ENCODE results near the gene RDH14.

Gene RDH14

GRCh38 chr2:18517386-18517785 is 43.1 kb downstream of the RDH14 start:
- DNase-seq (ENCODE audit: extremely low read depth, insufficient read length) = no peak
- TF ChIP-seq, protein P1, sequence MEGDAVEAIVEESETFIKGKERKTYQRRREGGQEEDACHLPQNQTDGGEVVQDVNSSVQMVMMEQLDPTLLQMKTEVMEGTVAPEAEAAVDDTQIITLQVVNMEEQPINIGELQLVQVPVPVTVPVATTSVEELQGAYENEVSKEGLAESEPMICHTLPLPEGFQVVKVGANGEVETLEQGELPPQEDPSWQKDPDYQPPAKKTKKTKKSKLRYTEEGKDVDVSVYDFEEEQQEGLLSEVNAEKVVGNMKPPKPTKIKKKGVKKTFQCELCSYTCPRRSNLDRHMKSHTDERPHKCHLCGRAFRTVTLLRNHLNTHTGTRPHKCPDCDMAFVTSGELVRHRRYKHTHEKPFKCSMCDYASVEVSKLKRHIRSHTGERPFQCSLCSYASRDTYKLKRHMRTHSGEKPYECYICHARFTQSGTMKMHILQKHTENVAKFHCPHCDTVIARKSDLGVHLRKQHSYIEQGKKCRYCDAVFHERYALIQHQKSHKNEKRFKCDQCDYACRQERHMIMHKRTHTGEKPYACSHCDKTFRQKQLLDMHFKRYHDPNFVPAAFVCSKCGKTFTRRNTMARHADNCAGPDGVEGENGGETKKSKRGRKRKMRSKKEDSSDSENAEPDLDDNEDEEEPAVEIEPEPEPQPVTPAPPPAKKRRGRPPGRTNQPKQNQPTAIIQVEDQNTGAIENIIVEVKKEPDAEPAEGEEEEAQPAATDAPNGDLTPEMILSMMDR (IDR thresholded peaks at IDR 0.05; ENCODE audit: insufficient read depth, low read length, poor library complexity, severe bottlenecking) = no peak
- H3K4me3 ChIP-seq (replicated peaks; ENCODE audit: low read depth, low read length) = no peak overlapping the region
- no peaks in the 10 kb centered on the region; the same call in 1 of the 2 replicates for H3K27me3 ChIP-seq (replicated peaks; ENCODE audit: control insufficient read depth, insufficient read depth, low read length)
- H3K36me3 ChIP-seq (ENCODE audit: control insufficient read depth, insufficient read depth, low read length) = no peaks in the 10 kb centered on the region

GRCh38 chr2:18516112-18516511 is 44.3 kb downstream of the RDH14 start:
- Histone ChIP-seq H3K27me3 (replicated peaks; ENCODE audit: control insufficient read depth, insufficient read depth, low read length) (no peaks in the 10 kb centered on the region; the same call in 1 of the 2 replicates), H3K4me3 (replicated peaks; ENCODE audit: low read depth, low read length) (no peak overlapping the region)

DNA sequence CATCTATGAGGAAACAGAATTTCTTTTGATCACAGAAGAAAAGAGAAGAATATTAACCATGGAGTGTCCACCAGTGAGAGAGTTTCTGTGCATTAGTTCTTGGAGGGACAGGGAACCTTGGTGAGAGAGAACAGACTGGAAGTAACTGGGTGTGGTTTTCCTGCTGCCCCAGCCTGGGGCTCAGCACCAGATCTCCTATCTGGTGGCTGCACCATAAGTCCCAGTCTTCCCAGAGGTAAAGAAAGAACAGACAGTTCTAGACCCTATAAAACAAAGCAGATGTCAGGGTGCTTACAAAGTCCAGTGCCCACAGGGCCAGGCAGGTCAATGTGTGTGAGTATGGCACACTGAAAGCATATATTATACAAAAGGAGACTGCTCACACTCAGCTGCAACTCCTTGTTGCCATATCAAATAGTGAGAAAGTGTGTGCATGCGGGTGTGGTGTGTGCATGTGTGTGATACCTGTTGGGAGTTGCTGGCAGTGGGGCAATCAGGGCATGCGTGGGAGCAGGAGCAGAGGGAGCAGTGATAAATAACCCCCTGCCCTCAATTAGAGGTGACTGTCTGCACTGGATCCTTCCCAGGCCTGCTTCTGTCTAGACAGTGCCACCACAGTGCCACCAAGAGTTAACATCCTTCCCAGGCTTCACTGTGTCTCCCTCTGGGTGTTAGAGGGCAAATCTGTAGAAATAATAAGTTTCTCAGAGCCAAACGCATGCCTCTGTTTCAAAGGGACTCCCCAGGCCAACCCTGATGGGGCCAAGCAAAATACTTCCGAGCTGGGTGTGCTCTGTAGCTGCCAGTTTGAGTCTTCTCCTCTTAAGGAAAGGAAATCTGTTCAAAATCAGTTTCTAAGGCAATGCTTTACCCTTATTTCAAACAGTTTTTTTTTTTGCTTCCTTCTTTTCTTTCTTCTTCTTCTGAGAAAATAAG is 45.7 kb downstream of the RDH14 start:
- H3K36me3 ChIP-seq (ENCODE audit: control insufficient read depth, insufficient read depth, low read length) = no peaks in the 10 kb centered on the region
- no peak overlapping the region for H3K4me3 ChIP-seq (replicated peaks; ENCODE audit: low read depth, low read length)
- DNase-seq (ENCODE audit: extremely low read depth, insufficient read length) = no peak
- no peaks in the 10 kb centered on the region; the same call in 1 of the 2 replicates for H3K27me3 ChIP-seq (replicated peaks; ENCODE audit: control insufficient read depth, insufficient read depth, low read length)
- TF ChIP-seq, protein P1 (IDR thresholded peaks at IDR 0.05; ENCODE audit: insufficient read depth, low read length, poor library complexity, severe bottlenecking) = no peak

More at GRCh38 chr2:18516112-18516511, 44.3 kb downstream of the RDH14 start:
- H3K36me3 ChIP-seq (ENCODE audit: control insufficient read depth, insufficient read depth, low read length) = no peaks in the 10 kb centered on the region
- TF ChIP-seq, protein P1 (IDR thresholded peaks at IDR 0.05; ENCODE audit: insufficient read depth, low read length, poor library complexity, severe bottlenecking) = no peak
- DNase-seq (ENCODE audit: extremely low read depth, insufficient read length) = no peak

DNA sequence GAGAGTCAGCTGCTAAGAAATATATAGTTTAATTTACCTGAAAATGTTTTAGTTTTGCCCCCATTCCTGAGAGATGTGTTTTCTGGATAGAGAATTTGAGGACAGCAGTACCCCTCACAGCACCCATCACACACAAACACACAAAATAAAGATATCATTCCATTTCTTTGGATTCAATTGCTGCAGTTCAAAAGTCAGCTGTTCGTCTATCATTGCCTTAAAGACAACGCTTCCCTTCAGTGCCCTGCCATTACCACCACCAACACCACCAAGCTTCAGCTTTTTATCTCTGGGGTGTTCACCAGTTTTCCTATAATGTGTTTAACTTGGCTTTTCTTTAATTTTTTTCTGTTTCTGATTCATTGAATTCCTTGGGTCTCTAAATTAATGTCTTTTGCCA is 49.7 kb downstream of the RDH14 start:
- no peaks in the 10 kb centered on the region; the same call in 1 of the 2 replicates for H3K27me3 ChIP-seq (replicated peaks; ENCODE audit: control insufficient read depth, insufficient read depth, low read length)
- no peak overlapping the region for H3K4me3 ChIP-seq (replicated peaks; ENCODE audit: low read depth, low read length)
- DNase-seq (ENCODE audit: extremely low read depth, insufficient read length) = no peak
- TF ChIP-seq, protein P1 (IDR thresholded peaks at IDR 0.05; ENCODE audit: insufficient read depth, low read length, poor library complexity, severe bottlenecking) = no peak
- H3K36me3 ChIP-seq (ENCODE audit: control insufficient read depth, insufficient read depth, low read length) = no peaks in the 10 kb centered on the region

DNA sequence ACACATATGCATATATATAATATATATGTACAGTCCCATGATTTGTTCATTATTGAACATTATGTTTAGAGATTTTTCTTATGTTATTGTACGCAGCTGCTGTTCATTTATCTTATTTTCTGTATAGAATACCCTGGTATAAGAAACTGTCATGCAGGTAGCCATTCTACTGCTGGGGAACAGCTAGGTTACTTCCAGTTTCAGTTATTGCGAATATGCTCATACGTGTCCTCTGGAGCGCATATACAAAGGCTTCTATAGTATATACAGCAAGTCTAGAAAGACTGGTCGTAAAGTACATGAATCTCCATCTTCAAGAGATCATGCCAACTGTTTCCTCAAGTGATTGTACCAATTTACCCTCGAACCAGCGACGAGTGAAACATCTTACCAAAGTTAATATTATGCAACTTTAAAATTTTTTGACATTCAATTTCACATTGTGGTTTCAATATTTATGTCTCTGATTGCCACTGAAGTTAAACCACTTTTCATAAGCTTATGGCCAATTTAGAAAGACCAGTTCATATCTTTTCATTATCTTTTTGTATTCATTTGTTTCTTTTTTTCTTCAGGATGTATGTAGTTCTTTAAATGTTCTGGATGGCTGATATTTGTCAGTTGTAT is 53.5 kb downstream of the RDH14 start:
- Histone ChIP-seq H3K4me3 (replicated peaks; ENCODE audit: low read depth, low read length) (no peak overlapping the region), H3K36me3 (ENCODE audit: control insufficient read depth, insufficient read depth, low read length) (no peaks in the 10 kb centered on the region), H3K27me3 (replicated peaks; ENCODE audit: control insufficient read depth, insufficient read depth, low read length) (no peaks in the 10 kb centered on the region)
- no peak for DNase-seq (ENCODE audit: extremely low read depth, insufficient read length)
- TF ChIP-seq, protein P1 (IDR thresholded peaks at IDR 0.05; ENCODE audit: insufficient read depth, low read length, poor library complexity, severe bottlenecking) = no peak

All from GM06990 (cell line).